GM21515 (cell line): ENCODE data around the gene CSF3.

ENCODE experiments used
- ATAC-seq: cut with Tn5 transposase; IDR thresholded peaks from one replicate; pipeline ENCODE4 v1.9.1; 2021; ENCODE audit not compliant: unreplicated experiment

Gene CSF3

DNA sequence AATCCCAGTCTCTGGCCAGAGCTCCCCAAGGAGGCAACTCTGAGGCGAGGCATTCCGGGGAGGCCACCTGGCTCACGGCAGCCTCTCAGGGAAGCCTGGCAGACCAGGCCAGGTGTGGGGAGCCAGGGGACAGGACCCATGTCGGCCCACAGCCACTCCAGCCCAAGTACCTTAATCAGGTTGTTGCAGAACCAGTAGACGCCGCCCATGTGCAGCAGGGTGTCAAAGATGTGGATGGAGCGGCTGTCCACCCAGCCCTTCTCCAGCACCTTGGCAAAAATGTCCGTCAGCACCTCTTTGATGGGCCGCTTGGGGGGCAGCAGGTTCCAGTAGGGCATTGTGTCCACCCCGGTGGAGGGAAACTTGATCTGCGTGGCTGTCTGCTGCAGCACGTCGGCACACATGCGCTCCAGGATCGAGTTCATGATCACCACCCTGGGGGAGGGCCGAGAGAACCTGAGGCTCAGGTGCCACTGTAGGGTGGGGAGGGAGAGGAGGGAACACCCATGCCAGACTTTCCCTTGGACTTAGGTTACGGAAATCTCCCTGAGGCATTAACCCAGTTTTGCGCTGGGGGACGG is 7.8 kb downstream of the CSF3 start:
- ATAC-seq = no peak

DNA sequence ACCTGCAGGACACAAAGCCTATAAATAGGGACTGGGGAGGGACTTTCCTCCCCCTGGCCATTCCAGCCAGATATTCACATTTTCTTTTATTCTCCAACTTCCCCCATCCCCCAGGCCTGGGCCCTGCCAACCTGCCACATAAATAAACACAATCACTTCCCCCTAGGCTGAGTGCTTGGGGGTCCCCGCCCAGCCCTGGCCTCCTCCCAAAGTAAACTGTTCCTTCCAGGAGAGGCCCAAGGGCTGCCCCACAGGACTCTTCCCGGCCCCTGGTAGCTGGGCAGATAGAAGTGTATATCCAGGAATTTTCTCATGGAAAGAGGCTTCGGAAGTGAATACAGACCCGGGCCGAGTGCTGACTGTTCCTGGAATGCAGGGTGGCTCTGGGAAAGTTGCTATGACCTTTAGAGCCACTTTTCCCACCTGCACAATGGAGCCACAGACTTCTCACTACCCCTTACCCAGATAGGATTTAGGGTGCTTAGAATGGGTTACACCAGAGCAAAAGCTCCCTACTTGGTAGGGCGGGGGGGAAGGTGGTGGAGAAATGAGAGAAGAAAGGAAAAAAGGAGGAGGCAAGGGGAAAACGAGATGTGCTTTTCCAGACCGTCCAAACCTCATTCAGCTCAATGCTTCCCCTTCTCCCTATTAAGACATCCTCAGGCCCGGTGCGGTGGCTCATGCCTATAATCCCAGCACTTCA is 8.5 kb downstream of the CSF3 start:
- no peak for ATAC-seq

DNA sequence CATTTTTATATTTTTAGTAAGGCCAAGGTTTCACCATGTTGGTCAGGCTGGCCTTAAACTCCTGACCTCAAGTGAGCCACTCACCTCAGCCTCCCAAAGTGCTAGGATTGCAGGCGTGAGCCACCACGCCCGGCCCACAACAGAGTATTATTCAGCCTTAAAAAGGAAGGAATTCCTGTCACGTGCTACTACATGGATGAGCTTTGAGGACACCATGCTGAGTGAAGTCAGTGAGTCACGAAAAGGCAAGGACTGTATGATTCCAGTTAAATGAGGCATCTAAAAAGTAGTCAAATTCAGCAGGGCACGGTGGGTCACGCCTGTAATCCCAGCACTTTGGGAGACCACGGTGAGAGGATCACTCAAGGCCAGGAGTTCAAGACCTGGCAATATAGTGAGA is 9.7 kb downstream of the CSF3 start:
- no peak for ATAC-seq

DNA sequence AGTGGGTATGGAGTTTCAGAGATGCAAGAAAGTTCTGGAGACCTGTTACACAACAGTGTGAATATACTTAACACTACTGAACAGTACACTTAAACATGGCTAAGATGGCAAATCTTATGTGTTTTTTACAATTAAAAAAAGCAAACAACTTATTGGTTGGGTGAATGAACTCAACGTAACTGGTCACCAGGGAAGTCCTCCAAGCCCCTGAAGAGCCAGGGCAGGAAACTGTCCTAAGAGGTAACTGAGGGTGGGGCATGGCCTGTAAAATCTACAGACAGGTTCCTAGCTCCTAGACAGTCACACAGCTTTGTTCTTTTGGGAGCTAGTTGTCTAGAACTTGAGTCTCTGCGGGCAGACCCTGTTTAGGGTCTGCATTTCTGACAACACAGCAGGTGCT is 10.3 kb downstream of the CSF3 start:
- ATAC-seq = no peak

DNA sequence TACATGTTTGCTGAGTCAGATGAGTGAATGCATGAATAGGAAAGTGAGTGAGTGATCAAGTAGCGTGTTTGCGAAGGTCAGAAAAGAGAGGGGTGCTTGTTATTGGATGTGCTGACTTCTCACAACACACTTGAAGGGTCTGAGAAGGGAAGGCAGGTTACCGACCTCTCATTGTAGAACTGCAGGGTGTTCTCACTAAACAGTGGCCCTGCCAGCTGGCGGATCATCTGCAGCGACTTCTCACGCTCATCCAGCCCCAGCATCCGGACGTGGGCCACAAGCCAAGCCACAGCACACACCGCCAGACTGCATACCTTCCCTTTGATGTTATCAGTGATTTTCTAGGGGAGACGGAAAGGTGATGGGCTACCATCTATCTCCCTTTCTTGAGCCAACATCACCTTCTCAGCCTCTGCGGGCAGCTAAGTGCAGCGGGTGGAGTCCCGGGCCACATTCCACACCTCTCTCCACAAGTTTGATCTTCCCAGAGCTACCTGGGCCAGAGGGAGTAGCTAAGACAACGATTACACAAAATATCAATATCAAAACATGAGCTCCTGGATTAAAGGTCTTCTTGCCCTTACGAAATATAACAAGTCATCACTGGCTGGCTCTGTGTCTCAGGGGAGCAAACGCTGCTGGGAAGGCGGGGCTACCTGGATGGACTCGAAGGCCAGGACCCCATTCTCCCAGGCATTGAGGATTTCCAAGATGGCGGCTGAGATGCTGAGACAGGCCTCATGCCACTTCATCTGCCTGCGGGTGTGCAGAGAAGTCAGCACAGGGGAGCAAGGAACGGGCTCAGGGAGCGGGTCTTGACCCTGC is 11.0 kb downstream of the CSF3 start:
- no peak for ATAC-seq

DNA sequence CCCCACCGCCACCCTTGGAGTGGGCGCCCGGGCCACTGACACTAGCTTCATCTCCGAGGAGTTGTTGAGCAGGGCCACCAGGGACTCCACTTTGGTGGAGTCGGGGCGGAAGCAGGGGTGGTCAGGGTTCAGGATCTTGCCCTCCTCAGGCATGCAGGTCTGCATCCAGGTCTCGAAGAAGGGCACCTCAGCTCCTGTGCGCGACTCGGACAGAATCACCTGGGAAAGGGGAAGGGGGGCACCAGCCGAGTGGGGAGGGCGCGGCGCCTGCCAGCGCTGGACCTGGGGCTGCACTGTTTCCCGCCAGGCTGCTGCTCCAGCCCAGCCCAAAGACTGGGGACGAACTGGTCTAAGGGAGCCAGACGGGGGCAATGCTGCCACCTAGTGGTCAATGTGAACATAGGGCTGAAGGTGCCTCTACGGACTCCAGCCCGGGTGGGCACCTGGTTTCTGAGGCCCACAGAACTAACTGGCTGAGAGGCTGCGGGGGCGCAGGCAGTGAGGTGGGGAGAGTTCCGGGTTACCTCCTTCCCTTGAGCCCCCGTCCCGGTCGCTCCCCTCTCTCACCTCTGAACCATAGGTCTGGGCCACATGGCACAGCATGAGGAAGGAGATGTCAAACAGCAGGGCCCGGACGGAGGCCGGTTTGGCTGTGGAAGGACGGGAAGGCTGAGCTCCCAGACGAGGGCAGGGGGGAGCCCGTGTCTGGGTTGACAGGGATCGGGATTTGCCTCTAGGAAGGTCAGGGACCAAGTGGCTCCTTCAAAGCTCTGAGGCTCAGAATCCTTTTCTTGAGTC is 11.8 kb downstream of the CSF3 start:
- ATAC-seq = peak; percentile 52

DNA sequence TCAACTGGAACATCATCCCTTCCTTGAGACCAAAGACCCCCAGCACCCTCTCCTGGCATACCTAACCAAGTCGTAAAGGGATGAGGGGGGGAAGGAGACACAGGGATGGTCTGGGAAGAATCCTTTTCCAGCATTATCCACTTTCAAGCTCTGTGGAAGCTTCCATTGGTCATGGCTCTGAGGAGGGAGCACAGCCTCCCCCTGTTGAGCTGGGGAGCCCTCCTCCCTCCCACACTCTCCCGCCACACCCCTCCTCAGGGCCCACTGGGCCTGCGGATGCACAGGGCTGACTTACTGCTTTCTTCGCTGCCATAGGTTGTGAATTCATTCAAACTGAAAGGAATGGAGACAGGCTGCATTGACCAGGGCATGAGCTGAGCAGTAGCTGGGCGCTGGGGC is 12.4 kb downstream of the CSF3 start:
- no peak for ATAC-seq

DNA sequence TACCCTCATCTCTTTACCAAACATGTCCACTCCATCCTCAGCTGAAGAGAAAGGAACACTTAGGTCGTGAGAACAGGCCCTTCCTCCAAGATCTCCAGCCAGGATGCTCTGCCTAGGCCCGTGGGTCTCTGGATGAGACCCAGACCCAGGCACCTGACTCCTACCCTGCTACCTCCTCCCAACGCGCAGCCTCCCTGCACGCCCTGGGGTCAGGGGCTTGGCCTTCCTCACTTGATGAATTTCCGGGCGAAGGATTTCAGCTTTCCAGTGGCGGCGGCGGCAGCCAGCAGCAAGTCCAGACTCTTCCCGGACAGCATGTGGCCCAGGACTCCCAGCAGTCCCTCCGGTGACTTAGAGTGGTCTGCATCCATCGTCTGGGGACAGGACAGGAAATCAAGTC is 13.4 kb downstream of the CSF3 start:
- no peak for ATAC-seq

DNA sequence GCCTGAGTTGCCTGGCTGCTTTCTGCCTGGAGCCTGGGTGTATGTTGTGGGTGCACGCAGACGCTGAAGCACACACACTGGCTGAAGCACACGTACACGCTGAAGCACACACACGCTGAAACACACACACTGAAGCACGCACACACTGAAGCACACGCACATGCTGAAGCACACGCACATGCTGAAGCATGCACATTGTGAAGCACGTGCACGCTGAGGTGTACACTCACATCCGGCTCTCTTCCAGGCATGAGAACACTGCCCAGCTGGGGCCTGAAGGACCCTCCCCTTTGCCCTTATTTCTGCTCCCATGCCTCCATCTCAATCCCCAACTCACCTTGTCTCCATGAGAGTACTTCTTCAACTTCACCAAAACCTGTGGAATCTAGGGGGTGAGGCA is 16.5 kb downstream of the CSF3 start:
- ATAC-seq = no peak

DNA sequence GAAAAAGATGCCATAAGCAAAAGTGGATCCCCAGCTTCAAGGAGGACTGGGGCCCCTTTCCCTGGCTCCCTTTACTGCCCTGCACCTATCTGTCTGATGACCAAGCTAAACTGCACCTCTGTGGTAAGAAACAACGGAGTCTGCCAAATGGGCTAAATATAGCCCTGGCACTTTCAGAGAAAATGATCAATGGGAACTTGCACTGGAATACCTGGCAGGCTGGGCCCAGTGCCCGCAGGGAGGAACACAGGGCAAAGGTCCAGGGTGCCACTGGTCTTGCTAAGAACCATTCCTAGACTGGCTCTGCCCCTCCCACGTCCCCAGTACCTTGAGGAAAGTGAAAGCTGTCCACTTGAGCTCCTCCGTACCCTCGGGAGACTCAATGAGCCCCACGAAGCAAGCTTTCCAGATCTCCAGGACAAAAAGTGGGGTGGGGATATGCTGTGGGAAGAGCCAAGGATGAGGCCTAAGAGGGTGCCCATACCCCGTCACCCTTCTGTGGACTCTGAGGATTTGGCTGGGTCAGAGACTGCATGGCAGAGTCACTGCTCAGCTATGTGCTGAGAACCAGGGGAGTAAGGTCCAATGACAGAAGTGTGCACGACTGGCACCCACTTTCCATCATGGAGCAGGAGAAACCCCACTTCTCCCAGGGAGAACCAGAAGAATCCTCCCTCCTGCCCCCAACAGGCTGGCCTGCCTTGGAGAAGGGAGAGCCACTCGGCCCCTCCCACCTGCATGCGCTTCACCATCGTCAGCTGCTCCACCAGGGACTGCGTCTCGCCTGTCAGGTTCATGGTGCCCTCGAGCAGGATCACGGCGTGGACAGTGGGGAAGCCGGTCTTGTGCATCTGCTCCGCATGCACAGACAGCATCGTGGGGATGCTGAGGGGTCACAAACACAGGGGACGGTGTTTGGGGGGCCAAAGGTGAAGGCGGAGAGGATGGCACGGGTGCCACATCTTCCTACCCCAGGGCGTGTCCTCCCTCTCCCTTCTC is 17.4 kb downstream of the CSF3 start:
- no peak for ATAC-seq

DNA sequence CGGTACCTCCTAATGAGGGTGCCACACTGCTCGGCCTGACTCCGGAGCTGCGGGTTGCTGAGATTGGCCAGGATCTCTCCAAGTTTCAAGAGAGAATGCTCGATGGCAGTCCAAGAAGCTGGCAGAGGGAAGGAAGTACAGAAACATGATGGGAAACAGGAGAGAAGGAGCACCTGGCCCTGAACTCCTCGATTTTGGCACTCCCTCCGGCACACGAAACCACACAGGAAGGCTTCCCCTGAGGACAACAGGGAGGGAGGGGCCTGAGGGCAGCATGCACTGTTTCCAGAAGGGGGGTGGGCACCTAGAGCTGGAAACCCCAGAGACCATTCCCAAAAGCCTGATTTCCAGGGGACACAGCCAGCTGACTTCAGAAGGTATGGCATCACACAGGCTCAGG is 18.1 kb downstream of the CSF3 start:
- no peak for ATAC-seq

DNA sequence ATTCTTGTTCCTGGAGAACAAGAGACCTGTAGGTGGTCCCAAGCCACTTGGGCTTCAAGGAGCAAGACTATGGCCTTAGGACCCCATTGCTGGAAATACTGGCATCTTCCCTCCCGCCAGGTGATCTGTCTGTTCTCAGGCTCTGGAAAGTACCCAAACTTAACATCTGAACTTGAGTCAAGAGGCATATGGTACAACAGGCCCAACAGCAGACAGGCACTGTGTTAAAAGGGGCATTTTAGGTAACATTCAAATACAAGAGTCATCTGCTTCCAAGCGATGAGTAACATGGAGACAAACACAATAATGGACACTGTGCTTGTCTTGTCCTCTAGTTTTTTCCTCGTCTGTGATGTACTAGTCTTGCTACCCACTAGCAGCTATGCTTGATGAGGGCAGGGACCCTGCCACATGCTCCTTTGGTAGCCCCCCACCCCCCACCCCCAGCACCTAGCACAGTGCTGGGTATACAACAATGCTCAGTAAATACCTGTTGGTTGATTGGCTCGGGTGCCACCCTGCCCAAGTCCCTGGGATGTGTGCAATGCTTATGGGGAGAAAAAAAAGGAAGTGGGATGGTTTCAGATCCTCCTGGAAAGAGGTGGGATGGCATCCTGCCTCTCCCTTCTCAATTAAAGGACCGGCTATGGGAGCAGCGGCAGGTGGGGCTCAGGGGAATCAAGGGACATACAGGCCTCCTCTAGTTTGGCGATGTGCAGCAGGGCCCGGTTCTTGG is 19.4 kb downstream of the CSF3 start:
- no peak for ATAC-seq

DNA sequence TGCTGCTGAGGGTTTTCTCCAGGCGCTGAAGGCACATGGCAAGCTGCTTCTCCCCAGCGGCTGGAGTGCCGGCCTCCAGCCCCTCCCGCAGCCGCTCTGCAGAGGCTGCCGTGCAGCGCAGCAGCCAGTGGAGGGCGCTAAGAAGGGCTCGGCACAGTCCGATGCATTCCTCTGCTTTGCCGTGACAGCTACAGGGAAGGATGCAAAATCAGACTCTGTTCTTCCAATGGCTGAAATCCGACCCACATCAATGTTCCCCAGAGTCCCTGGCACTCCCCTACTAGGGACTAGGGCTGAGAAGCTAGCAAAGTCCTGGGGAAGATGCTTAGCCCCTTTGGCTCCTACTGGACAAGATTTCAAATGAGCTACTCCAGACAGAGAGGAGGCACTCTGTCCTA is 19.9 kb downstream of the CSF3 start:
- ATAC-seq = no peak

DNA sequence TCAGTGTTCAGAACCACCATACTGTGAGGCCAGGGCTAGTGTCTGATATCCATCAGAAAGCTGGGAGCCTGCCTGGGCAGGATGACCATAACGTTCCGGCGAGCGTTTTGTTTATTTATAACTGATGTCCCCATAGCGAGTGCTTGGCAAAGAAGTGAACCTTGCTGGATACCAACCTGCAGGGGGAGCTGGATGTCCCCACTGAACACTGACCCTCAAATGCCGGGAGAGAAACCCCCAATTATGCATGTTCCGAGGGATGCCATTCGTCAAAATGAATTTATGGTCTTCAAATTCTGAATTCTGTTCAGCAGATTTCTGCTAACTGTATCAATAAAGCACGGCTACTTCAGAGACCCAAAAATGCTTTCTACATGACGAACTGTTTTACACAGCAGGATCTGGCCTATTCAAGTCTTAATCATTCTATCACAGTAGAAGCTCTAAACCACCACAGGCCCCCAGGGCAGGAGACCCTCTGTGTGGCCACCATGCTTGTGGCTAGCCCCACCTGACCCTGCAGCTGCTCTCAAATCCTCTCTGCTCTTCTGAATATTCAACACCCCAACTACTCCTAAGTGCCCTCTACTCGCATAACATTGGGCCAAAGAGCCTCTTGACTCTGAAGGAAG is 23.8 kb downstream of the CSF3 start:
- ATAC-seq = no peak

DNA sequence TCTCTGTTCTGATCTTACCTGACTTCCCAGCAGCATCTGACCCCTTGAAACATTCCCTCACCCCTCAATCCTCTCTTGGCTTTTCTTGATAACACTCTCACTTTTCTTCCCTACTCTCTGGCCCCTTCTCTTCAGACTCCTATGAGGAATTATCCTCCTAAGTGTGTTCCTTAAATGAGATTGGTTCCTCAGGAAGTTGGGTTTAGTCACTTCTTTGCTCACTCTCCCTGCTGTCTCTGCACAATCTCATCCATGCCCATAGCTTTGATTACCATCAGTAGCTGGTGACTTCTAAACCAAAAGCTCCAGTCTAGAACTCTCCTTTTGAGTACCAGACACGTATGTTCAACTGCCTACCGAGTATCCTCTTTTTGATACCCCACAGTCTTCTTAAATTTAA is 26.0 kb downstream of the CSF3 start:
- no peak for ATAC-seq

DNA sequence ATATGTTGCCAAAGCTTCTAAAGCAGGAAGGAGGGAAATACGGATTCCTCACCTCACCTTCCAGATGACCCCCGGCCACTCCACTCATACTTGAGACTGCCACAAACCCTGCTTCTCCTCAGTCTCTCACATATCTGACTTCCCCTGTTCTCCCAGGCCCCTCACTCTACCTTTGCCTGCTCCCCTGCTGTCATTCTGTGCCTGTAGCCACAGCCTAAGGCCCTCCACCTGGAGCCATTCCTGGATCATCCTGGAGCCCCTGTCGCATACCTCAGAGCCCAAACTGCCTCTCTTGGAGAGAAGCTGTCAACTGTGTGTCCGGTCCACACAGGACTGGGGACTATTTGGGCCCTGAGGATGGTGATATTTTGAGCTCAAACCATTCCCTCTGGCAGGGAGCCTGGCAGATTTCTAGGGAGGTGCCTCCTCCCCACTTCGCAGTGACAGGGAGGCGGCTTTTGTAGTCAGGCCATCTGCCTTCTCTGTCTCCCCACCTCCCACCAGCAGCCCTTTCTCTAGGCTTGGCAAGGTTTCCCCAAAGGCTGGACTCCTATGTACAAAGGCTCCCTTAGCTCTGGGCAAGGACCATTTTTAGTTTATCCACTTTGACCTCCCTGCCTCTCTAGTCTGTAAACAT is 41.3 kb downstream of the CSF3 start:
- ATAC-seq = no peak

DNA sequence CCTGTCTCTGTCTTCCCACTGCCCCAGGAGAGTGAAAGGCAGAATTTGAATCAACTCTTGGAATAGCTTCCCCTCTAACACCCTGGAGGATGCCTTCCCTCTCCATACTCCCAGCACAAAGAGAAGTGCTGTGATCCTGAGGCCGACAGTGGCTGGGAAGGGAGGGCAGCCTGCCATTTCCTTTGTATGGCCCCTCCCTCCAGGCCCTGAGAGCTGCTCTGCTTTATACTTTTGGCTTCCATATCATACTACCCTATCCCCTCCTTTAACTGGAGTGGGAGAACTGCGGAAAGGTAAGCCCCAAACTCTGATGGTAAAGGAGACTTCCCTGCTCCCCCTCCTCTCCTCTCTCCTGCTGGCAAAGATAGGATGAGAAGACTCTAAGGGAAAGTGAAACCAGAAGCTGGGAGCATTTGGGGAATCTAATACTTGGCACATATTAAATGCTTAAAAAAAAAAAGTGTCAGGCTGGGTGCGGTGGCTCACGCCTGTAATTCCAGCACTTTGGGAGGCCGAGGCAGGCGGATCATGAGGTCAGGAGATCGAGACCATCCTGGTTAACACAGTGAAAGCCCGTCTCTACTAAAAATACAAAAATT is 43.0 kb downstream of the CSF3 start:
- ATAC-seq = no peak

DNA sequence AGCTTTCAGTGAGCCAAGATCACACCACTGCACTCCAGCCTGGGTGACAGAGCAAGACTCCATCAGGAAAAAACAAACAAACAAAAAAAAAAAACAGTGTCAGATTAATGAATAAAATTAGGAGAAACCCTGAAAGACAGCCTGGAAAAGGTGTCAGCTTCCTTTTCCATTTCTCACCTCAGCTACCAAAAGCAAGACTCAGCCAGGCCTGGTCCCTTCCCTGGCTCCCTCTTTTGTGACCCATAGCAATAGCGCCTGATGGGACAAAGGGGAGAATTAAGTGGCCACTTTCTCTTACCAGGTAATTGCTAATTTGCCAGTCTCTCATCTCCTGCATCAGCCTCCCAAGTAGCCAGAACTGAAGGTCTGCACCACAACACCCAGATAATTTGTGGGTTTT is 43.6 kb downstream of the CSF3 start:
- no peak for ATAC-seq
